DMS 273 treated with DMSO at 0.1 percent for 48 hours (cell line): ENCODE results near the gene HS3ST6.
"Not testable (repeated sequence)": the region's sequence is repeated elsewhere in the genome, so short reads cannot be mapped to it uniquely, and the experiment has no call there.

Experiments
- DNase-seq: peaks from one replicate; lab custom pipeline; 2025; lab: John Stamatoyannopoulos, UW

The HS3ST6 gene

DNA sequence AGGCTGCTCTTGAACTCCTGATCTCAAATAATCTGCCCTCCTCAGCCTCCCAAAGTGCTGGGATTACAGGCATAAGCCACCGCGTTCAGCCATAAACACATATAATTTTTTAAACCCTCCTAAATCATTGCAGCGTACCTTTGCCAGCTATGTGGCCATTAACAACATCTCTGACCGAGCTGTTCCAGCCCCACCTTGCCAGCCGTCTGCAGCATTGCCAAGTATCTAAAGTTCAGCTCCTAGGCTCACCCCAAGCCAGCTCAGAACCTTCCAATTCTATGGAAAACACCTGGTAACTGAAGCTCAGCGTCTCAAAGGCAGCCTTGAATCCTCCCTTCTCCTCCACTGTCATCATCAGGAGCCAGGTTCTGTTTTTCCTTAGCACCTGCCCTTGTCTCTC is 41.1 kb downstream of the HS3ST6 start:
- no peak for DNase-seq

GRCh38 chr16:1876468-1876867 is 41.7 kb downstream of the HS3ST6 start:
- DNase-seq, result no peak

- DNase-seq, result not testable (repeated sequence)
Measured at GRCh38 chr16:1876066-1876465, 42.1 kb downstream of the HS3ST6 start.

GRCh38 chr16:1874854-1875253 is 43.4 kb downstream of the HS3ST6 start:
- no peak for DNase-seq

GRCh38 chr16:1871974-1872635 is 46.1 kb downstream of the HS3ST6 start, which contains the start of gene MEIOB:
Gene MEIOB, minus strand, starts transcription at chr16:1872164. Its CDS starts 3,989 bp downstream, at chr16:1868175.
- DNase-seq, result no peak

DNA sequence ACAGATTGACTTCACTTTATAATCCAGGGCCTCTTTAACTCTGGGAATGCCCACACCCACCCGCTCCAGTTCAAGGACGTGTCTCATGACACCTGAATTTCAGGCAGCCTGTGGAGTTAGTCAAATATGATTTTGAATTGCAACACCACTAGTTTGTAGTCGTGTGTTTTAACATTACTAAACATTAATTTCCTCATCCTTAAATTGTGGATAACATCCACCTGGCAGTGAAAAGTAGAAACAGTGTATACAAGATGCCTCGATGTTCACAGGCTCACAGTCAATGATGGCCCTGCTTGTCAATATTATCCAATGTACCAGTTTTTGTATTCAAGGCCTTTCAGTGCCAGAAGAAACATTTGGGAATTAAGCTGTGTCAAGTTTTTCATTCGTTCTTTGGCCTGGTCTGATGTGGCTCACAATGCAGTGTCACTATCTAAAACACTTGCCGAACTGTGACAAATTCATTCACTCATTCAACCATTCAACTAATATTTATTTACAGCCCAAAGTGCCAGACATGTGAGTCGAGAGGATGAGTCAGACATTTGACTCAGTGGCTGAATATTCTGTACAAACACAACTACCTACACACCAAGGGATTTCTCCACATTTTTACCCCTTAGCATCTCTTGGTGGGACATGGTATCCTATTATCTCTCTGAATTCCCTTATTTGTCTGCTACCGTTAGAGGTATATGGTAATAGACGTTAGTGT is 47.7 kb downstream of the HS3ST6 start:
- no peak for DNase-seq

GRCh38 chr16:1865902-1866690 is 52.1 kb downstream of the HS3ST6 start:
- DNase-seq, result no peak

- DNase-seq, result no peak
Measured at GRCh38 chr16:1863681-1864460, 54.3 kb downstream of the HS3ST6 start.

DNA sequence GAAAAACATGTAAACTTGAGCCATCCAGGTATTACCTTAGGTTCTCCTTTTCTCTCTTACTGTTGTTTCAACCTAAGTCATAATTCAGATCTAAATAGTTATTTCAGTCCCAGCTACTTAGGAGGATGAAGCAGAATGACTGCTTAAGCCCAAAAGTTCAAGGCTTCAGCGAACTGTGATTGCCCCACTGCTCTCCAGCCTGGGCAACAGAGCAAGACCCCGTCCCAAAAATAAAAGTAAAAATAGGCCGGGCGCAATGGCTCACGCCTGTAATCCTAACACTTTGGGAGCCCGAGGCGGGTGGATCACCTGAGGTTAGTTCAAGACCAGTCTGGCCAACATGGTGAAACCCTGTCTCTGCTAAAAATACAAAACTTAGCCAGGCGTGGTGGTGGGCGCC is 55.8 kb downstream of the HS3ST6 start:
- DNase-seq, result no peak

DNA sequence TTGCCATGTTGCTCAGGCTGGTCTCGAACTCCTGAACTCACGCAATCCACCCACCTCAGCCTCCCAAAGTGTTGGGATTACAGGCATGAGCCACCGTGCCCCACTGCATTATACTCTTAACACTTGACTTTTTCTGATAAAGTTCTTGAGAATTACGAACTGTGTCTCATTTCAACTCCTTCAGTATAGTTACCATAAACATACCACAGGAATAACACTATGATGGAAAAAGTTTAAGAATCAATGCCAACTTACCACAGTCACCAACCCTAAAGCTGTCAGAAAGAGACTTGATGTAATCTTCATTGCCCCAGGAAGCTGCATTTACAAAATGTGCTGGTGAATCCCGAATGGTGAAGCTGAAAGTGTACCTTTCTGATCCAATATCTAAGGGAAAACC is 56.5 kb downstream of the HS3ST6 start:
- no peak for DNase-seq
